Stimulated activated CD8-positive, alpha-beta memory T cell treated with anti-CD3 and anti-CD28 coated beads, Interleukin-12 subunit alpha, Interleukin-12 subunit beta, amount 100 ng/mL, for 4 hours (primary cell): ENCODE data around the gene CSNK1A1.
"Not testable (repeated sequence)": the region's sequence is repeated elsewhere in the genome, so short reads cannot be mapped to it uniquely, and the experiment has no call there.

ENCODE experiments used
- DNase-seq: peaks from one replicate; pipeline ENCODE4 v3.0.0-alpha.2; 2020; ENCODE audit warnings: low read depth

Gene CSNK1A1

GRCh38 chr5:149529463-149529862 is 21.8 kb downstream of the CSNK1A1 start:
- no peak for DNase-seq

DNA sequence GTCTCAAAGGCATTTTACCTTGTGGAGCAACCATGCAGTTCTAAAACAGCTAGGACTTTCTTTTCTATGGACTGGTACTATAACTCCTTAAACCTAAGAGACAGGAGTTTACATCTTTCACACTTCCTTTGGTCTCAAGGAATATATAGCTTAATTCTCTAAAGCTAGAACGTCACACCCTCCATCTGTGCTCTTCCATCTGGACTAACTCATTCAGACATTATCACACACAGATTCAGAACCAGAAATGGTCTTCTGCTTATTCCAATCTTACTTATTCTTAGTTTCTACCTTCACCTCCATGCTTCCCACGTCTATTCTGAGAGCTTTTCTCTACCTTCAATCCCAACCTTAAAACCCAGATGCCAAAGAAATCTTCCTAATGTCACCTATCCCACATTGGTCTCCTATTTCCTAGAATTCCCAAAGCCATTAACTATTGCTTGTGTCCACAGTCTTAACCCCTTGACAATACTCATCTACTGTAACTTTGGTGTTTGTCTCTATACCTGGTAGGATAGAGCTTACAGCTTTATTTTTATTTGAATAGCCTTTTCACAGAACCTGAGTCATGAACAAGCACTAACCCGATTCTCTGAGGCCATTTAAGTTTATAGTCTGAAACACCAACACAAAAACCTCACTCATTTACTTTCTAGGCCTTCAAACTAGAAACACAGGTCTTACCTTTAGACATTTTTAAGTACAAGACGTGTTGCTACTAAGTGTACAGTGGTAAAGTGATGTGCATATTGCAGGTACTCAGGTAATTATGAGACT is 22.8 kb downstream of the CSNK1A1 start:
- no peak for DNase-seq

GRCh38 chr5:149526845-149527590 is 24.2 kb downstream of the CSNK1A1 start:
- DNase-seq, result no peak

GRCh38 chr5:149521739-149522685 is 29.2 kb downstream of the CSNK1A1 start:
- no peak for DNase-seq

GRCh38 chr5:149519601-149520000 is 31.6 kb downstream of the CSNK1A1 start:
- DNase-seq, result no peak

GRCh38 chr5:149518620-149519019 is 32.6 kb downstream of the CSNK1A1 start:
- DNase-seq, result no peak

GRCh38 chr5:149517461-149518122 is 33.6 kb downstream of the CSNK1A1 start:
- no peak for DNase-seq

DNA sequence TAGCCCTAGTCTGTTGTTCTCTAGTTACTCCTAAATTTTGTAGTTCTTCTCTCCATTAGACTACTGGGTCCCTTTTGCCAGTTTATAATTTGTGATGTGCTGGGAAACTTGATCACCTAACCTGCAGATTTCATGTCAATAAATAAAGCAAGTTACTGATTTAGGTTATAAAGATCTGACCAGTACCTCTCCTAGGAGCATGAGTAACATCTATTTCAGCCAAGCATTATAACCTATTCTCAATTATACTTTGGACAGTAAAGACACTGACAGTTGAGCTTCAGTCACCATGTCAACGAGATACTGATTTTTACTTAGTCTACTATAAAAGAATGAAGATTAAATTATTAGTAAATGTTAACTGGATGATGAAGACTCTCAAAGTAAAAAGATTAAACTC is 36.7 kb downstream of the CSNK1A1 start:
- no peak for DNase-seq

DNA sequence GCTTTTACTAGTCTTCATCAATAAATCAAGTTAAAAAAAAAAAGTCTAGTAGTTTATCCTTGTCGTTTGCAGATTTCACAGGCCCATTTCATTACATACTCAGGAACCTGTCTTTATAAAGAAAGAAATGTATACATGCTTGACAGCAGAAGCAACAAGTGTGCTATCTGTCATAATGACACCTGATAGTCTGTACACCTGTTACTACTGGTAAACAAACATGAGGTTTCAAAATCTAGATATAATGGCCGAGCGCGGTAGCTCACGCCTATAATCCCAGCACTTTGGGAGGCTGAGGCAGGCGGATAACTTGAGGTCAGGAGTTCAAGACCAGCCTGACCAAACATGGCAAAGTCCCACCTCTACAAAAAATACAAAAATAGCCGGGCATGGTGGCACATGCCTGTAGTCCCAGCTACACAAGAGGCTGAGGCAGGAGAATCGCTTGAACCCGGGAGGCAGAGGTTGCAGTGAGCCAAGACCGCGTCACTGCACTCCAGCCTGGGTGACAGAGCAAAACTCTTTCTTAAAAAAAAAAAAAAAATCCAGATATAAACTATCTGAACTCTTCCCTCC is 37.8 kb downstream of the CSNK1A1 start:
- not testable (repeated sequence) for DNase-seq

DNA sequence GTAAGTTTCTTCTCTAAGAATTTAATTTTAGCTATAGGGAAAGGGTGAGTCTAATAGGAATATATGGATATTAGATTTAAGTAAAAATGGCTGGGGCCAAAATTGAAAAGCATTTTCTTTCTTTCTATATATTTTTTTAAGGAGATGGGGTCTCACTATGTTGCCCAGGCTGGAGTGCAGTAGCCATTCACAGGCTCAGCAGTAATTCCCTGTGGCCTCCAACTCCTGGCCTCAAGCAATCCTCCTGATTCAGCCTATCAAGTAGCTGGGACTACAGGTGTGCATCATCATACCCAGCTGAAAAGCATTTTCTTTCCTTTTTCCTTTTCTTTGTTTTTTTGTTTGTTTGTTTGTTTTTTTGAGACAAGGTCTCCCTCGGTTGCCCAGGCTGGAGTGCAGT is 41.1 kb downstream of the CSNK1A1 start:
- no peak for DNase-seq

DNA sequence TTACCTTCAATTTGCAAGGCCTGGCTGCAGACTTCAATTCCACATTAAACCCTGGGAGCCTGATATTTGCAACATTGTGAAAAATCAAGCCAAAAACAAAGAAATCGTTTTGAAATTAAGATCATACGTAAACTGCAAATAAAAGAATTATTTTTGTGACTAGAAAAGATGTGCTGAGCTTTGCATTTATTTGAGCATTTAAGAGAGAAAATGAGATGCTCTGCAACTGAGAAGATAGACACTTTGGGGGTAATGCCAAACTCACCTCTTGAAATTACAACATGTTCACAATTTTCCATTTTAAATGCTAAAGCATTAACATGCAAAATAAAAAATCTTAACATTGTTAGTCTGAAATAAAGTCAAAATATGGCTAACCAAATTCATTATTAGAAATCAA is 46.6 kb downstream of the CSNK1A1 start:
- DNase-seq, result no peak

DNA sequence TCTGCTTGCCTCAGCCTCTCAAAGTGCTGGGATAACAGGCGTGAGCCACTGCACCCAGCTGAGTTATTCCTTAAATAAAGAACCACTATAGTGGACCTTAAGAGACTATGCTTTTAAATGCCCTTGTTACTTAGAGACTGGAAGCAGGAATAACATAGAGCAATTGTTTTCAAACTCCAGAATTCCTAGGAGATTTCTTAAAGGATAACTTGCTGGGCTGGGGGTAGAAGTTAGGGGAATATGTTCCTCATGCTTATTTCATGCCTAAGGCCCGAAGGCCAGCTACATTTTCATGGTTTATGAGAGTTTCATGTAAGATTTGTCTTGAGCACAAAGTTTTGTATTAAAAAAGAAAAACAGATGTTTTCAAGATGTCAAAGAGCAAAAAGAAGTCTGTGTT is 48.2 kb downstream of the CSNK1A1 start:
- DNase-seq, result no peak

- no peak for DNase-seq
Measured at GRCh38 chr5:149500922-149501582, 50.2 kb downstream of the CSNK1A1 start.

GRCh38 chr5:149498724-149499336 is 52.4 kb downstream of the CSNK1A1 start:
- no peak for DNase-seq

- DNase-seq, result no peak
Measured at GRCh38 chr5:149497357-149497756, 53.9 kb downstream of the CSNK1A1 start.

DNA sequence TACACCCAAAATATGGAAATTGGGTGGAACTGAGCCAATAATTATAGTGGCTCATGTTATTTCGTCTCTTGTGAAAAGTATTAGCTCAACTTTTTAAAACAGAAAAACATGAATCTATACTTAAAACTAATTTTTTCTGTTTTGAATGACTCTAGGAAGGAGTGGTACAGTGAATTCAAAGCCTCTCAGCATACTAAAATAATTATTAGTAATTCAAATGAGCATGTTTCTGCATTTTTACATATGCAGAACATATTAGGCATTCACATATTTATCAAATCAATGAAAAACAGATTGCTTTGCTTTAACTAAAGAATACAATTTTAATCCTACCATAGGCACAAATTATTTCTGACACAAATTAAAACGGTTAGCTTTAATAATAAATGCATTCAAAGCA is 54.3 kb downstream of the CSNK1A1 start:
- no peak for DNase-seq

DNA sequence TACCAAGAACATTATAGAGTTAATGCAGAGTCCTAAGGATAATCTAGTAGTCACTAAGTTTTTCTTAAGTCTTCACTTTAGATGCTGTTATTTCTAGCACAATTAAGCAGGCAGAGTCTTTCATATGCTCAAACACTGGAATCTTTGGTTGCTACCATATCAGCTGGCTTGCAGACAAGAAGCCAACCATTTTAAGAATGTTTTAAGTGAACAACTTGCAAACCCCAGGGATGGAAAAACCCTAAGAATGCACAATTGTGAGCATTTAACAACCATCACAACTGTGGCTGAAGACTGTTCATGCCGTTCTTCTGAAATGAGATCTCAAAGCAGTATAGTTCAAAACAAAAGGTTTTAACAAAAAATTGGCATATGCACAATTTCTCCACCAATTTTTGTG is 55.1 kb downstream of the CSNK1A1 start:
- DNase-seq, result no peak

DNA sequence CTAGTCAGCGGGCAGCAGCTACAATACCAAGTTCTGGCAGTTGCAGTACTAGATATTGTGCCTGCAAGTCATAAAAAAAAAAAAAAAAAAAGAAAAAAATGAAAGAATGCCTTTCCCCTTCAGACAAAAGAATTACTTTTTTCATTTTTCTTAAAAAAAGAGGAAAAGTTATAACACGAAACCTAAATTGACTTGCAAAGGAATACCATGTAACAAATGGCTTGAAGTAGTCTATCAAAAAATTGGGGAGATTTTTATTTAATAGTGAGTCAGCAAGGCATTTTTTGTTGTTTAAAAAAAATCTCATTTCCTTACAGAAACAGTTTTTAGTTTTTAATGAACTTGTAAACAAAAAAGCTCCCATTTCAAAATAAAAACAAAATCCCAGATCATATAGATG is 55.6 kb downstream of the CSNK1A1 start:
- DNase-seq, result no peak

DNA sequence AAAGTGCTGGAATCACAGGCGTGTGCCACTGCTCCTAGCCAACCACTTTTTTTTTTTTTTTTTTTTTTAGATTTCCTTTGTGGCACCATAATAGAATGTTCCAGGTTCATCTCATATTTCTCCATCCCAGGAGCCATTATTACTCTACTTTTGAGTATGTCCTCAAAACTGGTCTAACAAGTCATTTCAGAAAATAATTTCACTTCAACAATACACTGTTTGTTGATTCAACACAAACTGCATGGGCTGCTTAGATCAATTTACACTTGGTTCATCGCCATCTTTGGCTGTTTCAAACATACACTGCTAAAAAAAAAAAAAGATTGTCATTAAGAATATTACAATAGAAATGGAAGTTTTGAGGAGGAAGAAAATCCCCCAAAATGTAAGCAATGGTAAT is 57.9 kb downstream of the CSNK1A1 start:
- DNase-seq, result no peak

GRCh38 chr5:149492781-149493180 is 58.5 kb downstream of the CSNK1A1 start:
- DNase-seq, result no peak
